WTC11 (cell line): ENCODE measurements around the gene ING1. TPM values are rescaled to one million over a fixed set of nuclear protein-coding genes. Genes with fewer than 3 reads are reported as not detected.

Experiments used
- FOXK1 ChIP-seq: sonication (generic); formaldehyde crosslinking; IDR thresholded peaks from 2 replicates; pipeline ENCODE4 v1.8.0; 2022; ENCODE audit warnings: mild to moderate bottlenecking, moderate library complexity, missing genetic modification reagents
- total RNA-seq: library from RNA; stranded (reverse); gene quantifications from 3 replicates; pipeline ENCODE4 v1.2.3, GENCODE V29; 2021

The ING1 gene
- total RNA-seq, 1 experiment from 2014 or later = 26.2 TPM

GRCh38 chr13:110772091-110772984, 58.8 kb downstream of the ING1 start (continued):
- TF ChIP-seq FOXK1 (CRISPR knock-in tag) = no peak

Other genes with a start within 250 kb of the ING1 start
- gene RAB20, start 152.0 kb upstream of the ING1 start, total RNA-seq = 14.3 to 19.0 TPM (median 18.6 TPM) in 3 replicates
- gene NAXD, start 98.2 kb upstream of the ING1 start, total RNA-seq = 26.8 to 29.3 TPM (median 27.9 TPM) in 3 replicates
- 39.9 to 50.9 TPM (median 50.0 TPM) in 3 replicates for gene CARS2, start 7.6 kb upstream of the ING1 start, total RNA-seq
- 176 to 219 TPM (median 191 TPM) in 3 replicates for gene ANKRD10, start 201.4 kb downstream of the ING1 start, total RNA-seq